H1 (cell line): ENCODE data around the gene CDS2. TPM values are rescaled to one million over a fixed set of nuclear protein-coding genes. Genes with fewer than 3 reads are reported as not detected.

Experiments used
- CTCF ChIA-PET: fragments of 300-600 bp; sonication (Branson Sonifier 250); formaldehyde crosslinking; loops from one replicate; lab custom pipeline; 2021; ENCODE audit not compliant: partially characterized antibody; lab: Charles Lee
- POLR2A ChIA-PET: fragments of 300-600 bp; sonication (Branson Sonifier 250); formaldehyde crosslinking; loops from one replicate; lab custom pipeline; 2021; ENCODE audit warnings: inconsistent platforms; ENCODE audit not compliant: partially characterized antibody; lab: Charles Lee
- DNase-seq, 2 experiments: peaks; one replicate each; pipeline versions ENCODE4 v3.0.0 to v3.0.0-alpha.2; 2010 to 2022; ENCODE audit warnings: low spot score in 2 of 2, low read depth in 1 of 2, mixed read lengths in 1 of 2
- FAIRE-seq: peaks from 2 replicates; lab custom pipeline; 2011; peaks lifted over from hg19 to GRCh38; lab: Jason Lieb, UNC
- H2AFZ ChIP-seq: 2 replicates; pipeline ENCODE4 v1.8.1; 2012; ENCODE audit warnings: low read length, inconsistent platforms
- H2AK5ac ChIP-seq: 2 replicates; pipeline ENCODE4 v1.6.1; 2013; ENCODE audit warnings: low read depth, low read length
- H2BK120ac ChIP-seq: replicated peaks from 2 replicates; pipeline ENCODE3; 2013; ENCODE audit warnings: low read depth, low read length, inconsistent platforms
- H2BK12ac ChIP-seq: 2 replicates; pipeline ENCODE4 v1.6.1; 2013; ENCODE audit warnings: low read depth, low read length
- H2BK15ac ChIP-seq: 2 replicates; pipeline ENCODE4 v1.6.1; 2013; ENCODE audit warnings: low read length
- H2BK20ac ChIP-seq: 2 replicates; pipeline ENCODE4 v1.6.1; 2013; ENCODE audit warnings: low read length
- H2BK5ac ChIP-seq: 2 replicates; pipeline ENCODE4 v1.6.1; 2013; ENCODE audit warnings: low read depth, low read length
- H3K14ac ChIP-seq: 2 replicates; pipeline ENCODE4 v1.6.1; 2013; ENCODE audit warnings: inconsistent platforms; ENCODE audit not compliant: insufficient read length
- H3K18ac ChIP-seq: 2 replicates; pipeline ENCODE4 v1.6.1; 2013; ENCODE audit warnings: low read length; ENCODE audit errors: extremely low read depth
- H3K23ac ChIP-seq: 2 replicates; pipeline ENCODE4 v1.6.1; 2013; ENCODE audit warnings: inconsistent platforms; ENCODE audit not compliant: insufficient read length
- H3K23me2 ChIP-seq: 2 replicates; pipeline ENCODE4 v1.6.1; 2013; ENCODE audit warnings: low read depth, low read length
- H3K27ac ChIP-seq: 2 replicates; pipeline ENCODE4 v1.6.1; 2011; ENCODE audit warnings: low read depth, low read length, inconsistent platforms
- H3K27me3 ChIP-seq, 4 experiments: replicated peaks in 1 of 4; 1 replicate in 1 of 4; 2 replicates in 3 of 4; pipeline versions ENCODE4 v1.6.1 to v1.8.1; 2011 to 2013; ENCODE audit warnings: low read length in 3 of 4, mild to moderate bottlenecking in 3 of 4, inconsistent platforms in 2 of 4, mixed read lengths in 2 of 4, moderate library complexity in 1 of 4; ENCODE audit not compliant: control insufficient read depth in 3 of 4, insufficient read depth in 3 of 4; ENCODE audit errors: extremely low read depth in 1 of 4
- H3K36me3 ChIP-seq, 4 experiments: 2 replicates each; pipeline versions ENCODE4 v1.6.1 to v1.8.1; 2011 to 2013; ENCODE audit warnings: mild to moderate bottlenecking in 4 of 4, low read length in 3 of 4, moderate library complexity in 2 of 4, control low read depth in 1 of 4, inconsistent platforms in 1 of 4; ENCODE audit not compliant: insufficient read depth in 4 of 4, control insufficient read depth in 2 of 4
- H3K4ac ChIP-seq: replicated peaks from 2 replicates; pipeline ENCODE3; 2013; ENCODE audit warnings: low read length, low read depth, mixed read lengths, inconsistent platforms; ENCODE audit not compliant: insufficient read length
- H3K4me1 ChIP-seq, 4 experiments: replicated peaks in 1 of 4; 1 replicate in 1 of 4; 2 replicates in 3 of 4; pipeline versions ENCODE4 v1.6.1 to v1.8.1; 2011 to 2013; ENCODE audit warnings: low read length in 3 of 4, inconsistent platforms in 2 of 4, mixed read lengths in 1 of 4; ENCODE audit not compliant: insufficient read depth in 4 of 4, control insufficient read depth in 3 of 4
- H3K4me2 ChIP-seq, 2 experiments: 2 replicates each; pipeline versions ENCODE4 v1.6.1 to v1.8.1; 2011 to 2013; ENCODE audit warnings: low read depth in 2 of 2, low read length in 2 of 2, control low read depth in 1 of 2, inconsistent platforms in 1 of 2, mild to moderate bottlenecking in 1 of 2; ENCODE audit not compliant: insufficient read depth in 1 of 2
- H3K4me3 ChIP-seq, 4 experiments: fragments of 200-600, 300-600 bp in 1 of 4; sonication (generic), shearing (Covaris generic), sonication (Bioruptor Twin) in 1 of 4; 2 replicates each; pipeline versions ENCODE4 v1.5.1 to v1.8.1; 2011 to 2016; ENCODE audit warnings: low read length in 4 of 4, low read depth in 3 of 4, control low read depth in 2 of 4, inconsistent platforms in 2 of 4, mild to moderate bottlenecking in 2 of 4, mixed read lengths in 1 of 4, moderate library complexity in 1 of 4; ENCODE audit not compliant: insufficient read depth in 2 of 4; ENCODE audit errors: extremely low read depth in 1 of 4
- H3K56ac ChIP-seq: replicated peaks from 2 replicates; pipeline ENCODE3; 2013; ENCODE audit warnings: low read depth, mild to moderate bottlenecking, mixed read lengths, low read length, inconsistent platforms; ENCODE audit not compliant: insufficient read length
- H3K79me1 ChIP-seq: 2 replicates; pipeline ENCODE4 v1.6.1; 2013; ENCODE audit warnings: low read depth, low read length, control low read depth
- H3K79me2 ChIP-seq, 2 experiments: 2 replicates each; pipeline versions ENCODE4 v1.6.1 to v1.8.1; 2012 to 2013; ENCODE audit warnings: low read length in 2 of 2, mild to moderate bottlenecking in 2 of 2, inconsistent platforms in 1 of 2; ENCODE audit not compliant: insufficient read depth in 2 of 2, control insufficient read depth in 1 of 2
- H3K9ac ChIP-seq, 4 experiments: replicated peaks in 1 of 4; 1 replicate in 1 of 4; 2 replicates in 3 of 4; pipeline versions ENCODE4 v1.6.1 to v1.8.1; 2011 to 2013; ENCODE audit warnings: low read depth in 3 of 4, low read length in 3 of 4, control low read depth in 2 of 4, mild to moderate bottlenecking in 2 of 4, moderate library complexity in 2 of 4, inconsistent platforms in 1 of 4; ENCODE audit errors: extremely low read depth in 1 of 4
- H3K9me3 ChIP-seq, 2 experiments: 2 replicates each; pipeline versions ENCODE4 v1.6.1 to v1.8.1; 2012 to 2013; ENCODE audit warnings: mild to moderate bottlenecking in 2 of 2, moderate library complexity in 2 of 2, control low read depth in 1 of 2, inconsistent platforms in 1 of 2, low read depth in 1 of 2, low read length in 1 of 2, mixed read lengths in 1 of 2; ENCODE audit not compliant: insufficient read depth in 2 of 2
- H4K20me1 ChIP-seq, 2 experiments: replicated peaks in 1 of 2; 2 replicates each; pipeline versions ENCODE3 to v1.8.1; 2011 to 2013; ENCODE audit warnings: inconsistent platforms in 2 of 2, low read length in 2 of 2, mild to moderate bottlenecking in 1 of 2; ENCODE audit not compliant: insufficient read depth in 2 of 2, control insufficient read depth in 1 of 2
- H4K5ac ChIP-seq: 2 replicates; pipeline ENCODE4 v1.6.1; 2013; ENCODE audit warnings: low read length, low read depth, mixed read lengths, inconsistent platforms; ENCODE audit not compliant: insufficient read length
- H4K8ac ChIP-seq: 2 replicates; pipeline ENCODE4 v1.8.0; 2013; ENCODE audit warnings: mild to moderate bottlenecking, moderate library complexity, low read length, inconsistent platforms; ENCODE audit not compliant: insufficient read depth; ENCODE audit errors: extremely low read depth
- H4K91ac ChIP-seq: replicated peaks from 2 replicates; pipeline ENCODE3; 2013; ENCODE audit warnings: low read length, mixed read lengths, inconsistent platforms; ENCODE audit not compliant: insufficient read length
- JUND ChIP-seq: IDR thresholded peaks from 2 replicates; pipeline ENCODE4 v1.6.1; 2011; ENCODE audit warnings: mild to moderate bottlenecking, improper control_type of control experiment, low read length
- KDM1A ChIP-seq: fragments of 200-600, 300-600 bp; sonication (generic); IDR thresholded peaks from 2 replicates; pipeline ENCODE4 v1.7.1; 2016; ENCODE audit warnings: mild to moderate bottlenecking, low read length, borderline replicate concordance
- SIN3A ChIP-seq, 2 experiments: IDR thresholded peaks in 1 of 2; conservative IDR thresholded peaks in 1 of 2; 2 replicates each; pipeline ENCODE4 v1.6.1; 2011 to 2012; ENCODE audit warnings: low read length in 2 of 2, improper control_type of control experiment in 1 of 2, low read depth in 1 of 2, mild to moderate bottlenecking in 1 of 2
- WGBS, 2 experiments: shearing (Covaris generic) in 1 of 2; methylation state at CpG; one replicate each; pipeline versions ENCODE4 v1.1.6 to v1.1.7; 2013 to 2015; ENCODE audit warnings: low lambda C conversion rate in 2 of 2, mixed read lengths in 2 of 2, inconsistent platforms in 1 of 2, low coverage in 1 of 2, missing lambda C conversion rate in 1 of 2; ENCODE audit not compliant: insufficient replicate concordance in 2 of 2, insufficient coverage in 1 of 2, insufficient read length in 1 of 2; ENCODE audit errors: extremely low coverage in 1 of 2, missing lambda C conversion rate in 1 of 2; 5-methylcytosine and 5-hydroxymethylcytosine counted together
- polyA plus RNA-seq, 7 experiments: library from polyadenylated mRNA; depleted of rRNA in 3 of 7; stranded (reverse) in 5 of 7; unstranded in 2 of 7; fragments of >200 nt in 5 of 7; fragments of 200-250 nt in 2 of 7; gene quantifications; 1 replicate in 5 of 7; 2 replicates in 1 of 7; 4 replicates in 1 of 7; pipeline versions ENCODE4 v1.2.1 to v1.2.3, GENCODE V29; 2011 to 2013; ENCODE audit warnings: missing spikeins in 2 of 7, mixed read lengths in 2 of 7
- total RNA-seq: library from RNA; stranded (reverse); fragmentation: NEBNext Ultra II Directional; extraction: Animal tissue kit (Norgen Biotek cat#: 25700); gene quantifications from 2 replicates; pipeline ENCODE4 v1.2.1, GENCODE V29; 2021

CDS2 gene
- total and polyA plus RNA-seq, 2 of the 8 experiments (the other 6 are each of a cell fraction or from before 2014, with no cell fraction given), result 54.0 to 56.2 TPM

DNA sequence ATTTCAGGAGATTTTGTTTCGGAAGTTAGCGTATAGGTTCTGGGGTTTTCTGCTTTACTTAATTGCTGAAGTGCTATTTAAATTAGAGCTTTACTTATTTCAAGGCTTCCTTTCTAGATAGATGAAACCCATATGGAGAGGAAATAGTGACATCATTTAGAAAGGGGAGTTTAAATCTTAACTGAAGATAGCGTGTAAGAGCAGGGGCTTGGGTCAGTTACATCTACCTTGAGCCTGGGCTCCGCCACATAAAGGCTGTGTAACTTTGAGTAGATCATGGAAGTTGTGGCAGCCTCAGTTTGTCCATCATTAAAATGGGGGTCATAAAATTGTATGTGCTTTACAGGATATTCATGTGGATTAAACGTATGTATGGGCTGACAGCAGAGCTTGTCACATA is 4.7 kb downstream of the CDS2 start:
- no peak overlapping the region for H3K23ac ChIP-seq
- no peak overlapping the region for H2AFZ ChIP-seq
- H3K4me3 ChIP-seq, result no peak overlapping the region
- no peak for DNase-seq
- H2BK12ac ChIP-seq, result no peak overlapping the region
- no peak overlapping the region for H4K8ac ChIP-seq
- no peak overlapping the region for H3K4me2 ChIP-seq
- no peak overlapping the region for H3K27ac ChIP-seq
- H3K79me2 ChIP-seq, result peaks cover 6 to 70% of the 10 kb centered on the region in 2 experiments; a peak in 3 of 4 replicates
- TF ChIP-seq KDM1A (0 out of 2 replicates have a peak, but pooled peaks have one; percentile 24), SIN3A (conservative IDR thresholded peaks at IDR 0.05 in 1 of 2, IDR thresholded peaks at IDR 0.05 in 1 of 2; ENCODE audit: low read depth in 1 of 2, low read length in 2 of 2) (no peak), JUND (no peak)
- TF ChIP-seq, all 59 proteins: peak for 1
- Histone ChIP-seq H2AK5ac (no peak overlapping the region), H3K9me3 (no peaks in the 10 kb centered on the region), H3K23me2 (peaks cover 6% of the 10 kb centered on the region), H2BK120ac (no peak overlapping the region), H3K36me3 (no peaks in the 10 kb centered on the region), H2BK5ac (no peak overlapping the region), H3K56ac (no peak overlapping the region), H4K5ac (no peak overlapping the region), H4K20me1 (peaks cover 0 to 2% of the 10 kb centered on the region in 2 experiments), H3K14ac (no peak overlapping the region), H3K18ac (no peak overlapping the region), H3K27me3 (no peaks in the 10 kb centered on the region), H2BK20ac (no peak overlapping the region), H3K4me1 (peaks cover 0 to 7% (median 3%) of the 10 kb centered on the region in 4 experiments; a peak in 2 of 7 replicates), H3K9ac (no peak overlapping the region), H3K79me1 (peaks cover 13% of the 10 kb centered on the region), H3K4ac (no peak overlapping the region), H2BK15ac (no peak overlapping the region), H4K91ac (no peak overlapping the region)
- CTCF ChIA-PET, result interaction anchor here (0.6 to 12.3 kb wide), 4 partner anchors 37 to 473 kb away, joined by 3 to 122 read pairs (median 4); no protein-coding TSS in a partner anchor
- POLR2A ChIA-PET, result interaction anchor here (1.1 kb wide), 1 partner anchor 16 kb away, joined by 4 read pairs; no protein-coding TSS in a partner anchor
- WGBS, 2 experiments, result 90% methylated on average over 5 of the region's 5 CpGs; no CpG with 5 or more reads in 1 of the 2 experiments
- no peak for FAIRE-seq
